Neural progenitor cell (in vitro differentiated cells): Measurements from ENCODE around the gene KCNMA1. TPM values are rescaled to one million over a fixed set of nuclear protein-coding genes. Genes with fewer than 3 reads are reported as not detected.
A peak's percentile ranks its signal among the peaks of the same experiment; 100 is the strongest.

ENCODE experiments used
- DNase-seq: peaks from one replicate; pipeline ENCODE4 v3.0.0-alpha.2; 2016; ENCODE audit warnings: low spot score
- H2AFZ ChIP-seq: fragments of 200-600 bp; sonication (generic); replicated peaks from 2 replicates; pipeline ENCODE4 v1.6.1; 2016; ENCODE audit warnings: antibody characterized with exemption
- H3F3A ChIP-seq: fragments of 200-600 bp; sonication (generic); 2 replicates; pipeline ENCODE4 v1.6.1; 2016; ENCODE audit warnings: antibody characterized with exemption, low read depth
- H3K27ac ChIP-seq: fragments of 200-600 bp; sonication (generic); 2 replicates; pipeline ENCODE4 v1.5.1; 2016; ENCODE audit warnings: mild to moderate bottlenecking
- H3K27me3 ChIP-seq: fragments of 200-600 bp; sonication (generic); 2 replicates; pipeline ENCODE4 v1.6.1; 2016; ENCODE audit warnings: mild to moderate bottlenecking, moderate library complexity
- H3K36me3 ChIP-seq: fragments of 200-600 bp; sonication (generic); 2 replicates; pipeline ENCODE4 v1.5.1; 2016
- H3K4me1 ChIP-seq: fragments of 200-600 bp; sonication (generic); 2 replicates; pipeline ENCODE4 v1.6.1; 2016; ENCODE audit warnings: mixed run types
- H3K4me2 ChIP-seq: fragments of 200-600 bp; sonication (generic); 2 replicates; pipeline ENCODE4 v1.6.1; 2016
- H3K4me3 ChIP-seq: fragments of 200-600 bp; sonication (generic); 2 replicates; pipeline ENCODE4 v1.5.1; 2016
- H3K79me2 ChIP-seq: fragments of 200-600 bp; sonication (generic); 2 replicates; pipeline ENCODE4 v1.6.1; 2016; ENCODE audit warnings: low read depth
- H3K9ac ChIP-seq: fragments of 200-600 bp; sonication (generic); 2 replicates; pipeline ENCODE4 v1.6.1; 2016
- H3K9me3 ChIP-seq: fragments of 200-600 bp; sonication (generic); 2 replicates; pipeline ENCODE4 v1.5.1; 2016; ENCODE audit warnings: low read depth
- H4K20me1 ChIP-seq: fragments of 200-600 bp; sonication (generic); 2 replicates; pipeline ENCODE4 v1.6.1; 2016; ENCODE audit warnings: low read depth
- H3K27ac Mint-ChIP-seq: 3 replicates; pipeline ENCODE4 v1.8.0; 2021; ENCODE audit warnings: mixed read lengths
- H3K27me3 Mint-ChIP-seq: 2 replicates; pipeline ENCODE4 v1.8.0; 2022; ENCODE audit warnings: low read depth, mild to moderate bottlenecking, inconsistent platforms, moderate library complexity, mixed read lengths; ENCODE audit not compliant: insufficient read depth
- H3K36me3 Mint-ChIP-seq: 3 replicates; pipeline ENCODE4 v1.8.0; 2021; ENCODE audit warnings: mixed read lengths
- H3K4me1 Mint-ChIP-seq: 3 replicates; pipeline ENCODE4 v1.8.0; 2021; ENCODE audit warnings: mixed read lengths
- H3K4me3 Mint-ChIP-seq: 3 replicates; pipeline ENCODE4 v1.8.0; 2021; ENCODE audit warnings: mild to moderate bottlenecking, moderate library complexity, mixed read lengths
- H3K9me3 Mint-ChIP-seq: 3 replicates; pipeline ENCODE4 v1.8.0; 2020; ENCODE audit warnings: mixed read lengths
- CTCF ChIP-seq: fragments of 200-600 bp; sonication (generic); IDR thresholded peaks from 2 replicates; pipeline ENCODE4 v1.5.1; 2017; ENCODE audit warnings: antibody characterized with exemption, mild to moderate bottlenecking
- EZH2 ChIP-seq: fragments of 200-600 bp; sonication (generic); IDR thresholded peaks from 2 replicates; pipeline ENCODE4 v1.6.1; 2017; ENCODE audit warnings: antibody characterized with exemption, mild to moderate bottlenecking, moderate library complexity
- EZH2phosphoT487 ChIP-seq: fragments of 200-600 bp; sonication (generic); IDR thresholded peaks from 2 replicates; pipeline ENCODE4 v1.6.1; 2017; ENCODE audit warnings: antibody characterized with exemption
- total RNA-seq: library from RNA; depleted of rRNA; stranded (reverse); fragments of >200 nt; gene quantifications from 2 replicates; pipeline ENCODE4 v1.2.3, GENCODE V29; 2015; ENCODE audit warnings: low replicate concordance

KCNMA1 gene
- total RNA-seq, 1 donor from 2014 or later = 2.4 TPM

GRCh38 chr10:76959111-76959510, 678.5 kb downstream of the KCNMA1 start:
- Mint-ChIP-seq H3K4me1 (peaks cover 5% of the 10 kb centered on the region), H3K36me3 (no peaks in the 10 kb centered on the region), H3K9me3 (peaks cover 13% of the 10 kb centered on the region), H3K27me3 (peaks cover under 1% of the 10 kb centered on the region), H3K27ac (no peak overlapping the region), H3K4me3 (no peak overlapping the region)
- Histone ChIP-seq H3K9ac (no peak overlapping the region), H3K4me2 (no peak overlapping the region), H3K9me3 (no peaks in the 10 kb centered on the region), H3F3A (no peaks in the 10 kb centered on the region), H3K27me3 (no peaks in the 10 kb centered on the region), H3K4me1 (no peaks in the 10 kb centered on the region), H3K27ac (no peak overlapping the region), H3K36me3 (no peaks in the 10 kb centered on the region), H3K79me2 (no peaks in the 10 kb centered on the region), H4K20me1 (no peaks in the 10 kb centered on the region), H2AFZ (no peak overlapping the region), H3K4me3 (no peak overlapping the region)
- TF ChIP-seq EZH2phosphoT487 = no peak
- no peak for DNase-seq

DNA sequence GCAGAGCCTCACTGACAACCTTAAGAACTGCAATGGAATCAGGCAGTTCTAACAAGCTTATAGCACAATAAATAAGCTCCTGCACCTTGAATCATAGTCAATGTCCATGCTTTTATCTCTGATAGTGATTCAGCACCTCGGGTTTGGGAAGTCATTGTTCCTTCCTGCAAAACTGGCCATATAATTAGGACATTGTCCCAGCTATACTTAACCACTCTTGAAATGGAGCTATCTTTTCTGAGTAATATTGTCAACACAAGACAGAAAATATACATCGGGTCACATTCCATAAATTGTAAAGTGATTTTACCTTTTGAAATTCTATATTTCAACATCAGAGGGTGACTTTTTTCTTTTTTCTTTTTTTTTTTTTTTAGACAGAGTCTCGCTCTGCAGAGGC, 682.8 kb downstream of the KCNMA1 start:
- TF ChIP-seq CTCF (no peak), EZH2 (no peak), EZH2phosphoT487 (no peak)
- Histone ChIP-seq H3K36me3 (no peaks in the 10 kb centered on the region), H3K27ac (no peak overlapping the region), H3K4me3 (no peak overlapping the region), H3K4me2 (no peak overlapping the region), H3K9me3 (no peaks in the 10 kb centered on the region), H3F3A (no peaks in the 10 kb centered on the region), H3K27me3 (no peaks in the 10 kb centered on the region), H3K4me1 (no peaks in the 10 kb centered on the region), H3K9ac (no peak overlapping the region), H2AFZ (no peak overlapping the region), H4K20me1 (no peaks in the 10 kb centered on the region), H3K79me2 (no peaks in the 10 kb centered on the region)
- no peak for DNase-seq
- Mint-ChIP-seq H3K4me1 (peaks cover 12% of the 10 kb centered on the region), H3K27ac (no peak overlapping the region), H3K9me3 (peaks cover 3% of the 10 kb centered on the region), H3K27me3 (peaks cover 8% of the 10 kb centered on the region), H3K4me3 (no peak overlapping the region), H3K36me3 (no peaks in the 10 kb centered on the region)

DNA sequence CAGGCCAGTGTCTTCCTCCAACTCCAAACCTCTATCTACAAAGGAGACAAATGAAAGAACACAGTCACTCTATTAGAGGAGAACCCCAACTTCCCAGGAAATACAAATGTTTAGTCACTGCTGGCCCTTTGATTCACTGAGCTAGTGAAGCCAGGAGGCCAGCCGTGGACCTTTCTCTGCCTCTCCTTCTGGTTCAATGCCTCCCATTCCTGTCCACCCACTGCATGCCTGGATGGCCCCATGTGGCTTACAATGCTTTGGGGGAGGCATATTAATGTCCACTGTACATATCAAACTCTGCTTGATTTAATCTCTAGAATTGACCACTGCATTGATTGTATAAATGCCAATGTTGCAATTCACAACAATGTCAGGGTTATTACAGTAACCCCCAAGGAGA, 687.3 kb downstream of the KCNMA1 start:
- H3K27ac ChIP-seq = no peak overlapping the region
- no peaks in the 10 kb centered on the region for H4K20me1 ChIP-seq
- no peak overlapping the region for H2AFZ ChIP-seq
- no peaks in the 10 kb centered on the region for H3F3A ChIP-seq
- no peaks in the 10 kb centered on the region for H3K9me3 Mint-ChIP-seq
- H3K4me1 ChIP-seq = no peaks in the 10 kb centered on the region
- H3K36me3 Mint-ChIP-seq = no peaks in the 10 kb centered on the region
- no peaks in the 10 kb centered on the region for H3K79me2 ChIP-seq
- H3K27me3 Mint-ChIP-seq = peaks cover 10% of the 10 kb centered on the region
- H3K27ac Mint-ChIP-seq = peak overlapping the region; percentile 21
- no peak for DNase-seq
- H3K9me3 ChIP-seq = no peaks in the 10 kb centered on the region
- no peaks in the 10 kb centered on the region for H3K36me3 ChIP-seq
- H3K4me1 Mint-ChIP-seq = peaks cover 14% of the 10 kb centered on the region
- TF ChIP-seq CTCF (no peak), EZH2 (no peak), EZH2phosphoT487 (no peak)
- H3K9ac ChIP-seq = no peak overlapping the region
- H3K4me2 ChIP-seq = no peak overlapping the region
- H3K27me3 ChIP-seq = no peaks in the 10 kb centered on the region
- H3K4me3 Mint-ChIP-seq = no peak overlapping the region
- no peak overlapping the region for H3K4me3 ChIP-seq

- peaks cover 10% of the 10 kb centered on the region for H3K4me1 Mint-ChIP-seq
Observed at GRCh38 chr10:76946270-76946669, 691.3 kb downstream of the KCNMA1 start.

More at GRCh38 chr10:76946270-76946669, 691.3 kb downstream of the KCNMA1 start:
- no peak for DNase-seq
- H3K36me3 Mint-ChIP-seq = no peaks in the 10 kb centered on the region
- Histone ChIP-seq H3K9ac (no peak overlapping the region), H3F3A (no peaks in the 10 kb centered on the region), H3K4me1 (no peaks in the 10 kb centered on the region), H3K4me3 (no peak overlapping the region), H3K79me2 (no peaks in the 10 kb centered on the region), H3K4me2 (no peak overlapping the region), H3K27me3 (no peaks in the 10 kb centered on the region), H3K9me3 (no peaks in the 10 kb centered on the region), H3K36me3 (no peaks in the 10 kb centered on the region), H4K20me1 (no peaks in the 10 kb centered on the region), H3K27ac (no peak overlapping the region), H2AFZ (no peak overlapping the region)
- H3K27me3 Mint-ChIP-seq = peaks cover 7% of the 10 kb centered on the region
- no peak overlapping the region for H3K4me3 Mint-ChIP-seq
- no peaks in the 10 kb centered on the region for H3K9me3 Mint-ChIP-seq
- TF ChIP-seq EZH2 = no peak
- no peak for TF ChIP-seq EZH2phosphoT487
- no peak for TF ChIP-seq CTCF
- no peak overlapping the region for H3K27ac Mint-ChIP-seq
